IPS-18c (cell line): ENCODE data around the gene IL26.
"Not testable (repeated sequence)": the region's sequence is repeated elsewhere in the genome, so short reads cannot be mapped to it uniquely, and the experiment has no call there.

ENCODE experiments used
- H3K4me3 ChIP-seq: 2 replicates; pipeline ENCODE4 v1.7.0; 2013; ENCODE audit warnings: low read depth, mild to moderate bottlenecking, low read length, moderate library complexity; ENCODE audit not compliant: insufficient read depth
- H3K9me3 ChIP-seq: one replicate; pipeline ENCODE4 v1.6.1; 2013; ENCODE audit warnings: mild to moderate bottlenecking, low read length, moderate library complexity; ENCODE audit not compliant: control insufficient read depth, insufficient read depth

The IL26 gene

GRCh38 chr12:68177562-68177961 is 48.0 kb downstream of the IL26 start:
- H3K9me3 ChIP-seq: no peaks in the 10 kb centered on the region
- no peak overlapping the region for H3K4me3 ChIP-seq

GRCh38 chr12:68176257-68176656 is 49.4 kb downstream of the IL26 start:
- H3K4me3 ChIP-seq: no peak overlapping the region
- no peaks in the 10 kb centered on the region for H3K9me3 ChIP-seq

GRCh38 chr12:68175557-68176061 is 50.0 kb downstream of the IL26 start:
- Histone ChIP-seq H3K4me3 (no peak overlapping the region), H3K9me3 (no peaks in the 10 kb centered on the region)

GRCh38 chr12:68174761-68175160 is 50.8 kb downstream of the IL26 start:
- H3K9me3 ChIP-seq, H3K4me3 ChIP-seq: not testable (repeated sequence)

GRCh38 chr12:68173792-68174191 is 51.8 kb downstream of the IL26 start:
- no peak overlapping the region for H3K4me3 ChIP-seq
- H3K9me3 ChIP-seq: no peaks in the 10 kb centered on the region

GRCh38 chr12:68170726-68171125 is 54.9 kb downstream of the IL26 start:
- Histone ChIP-seq H3K9me3 (no peaks in the 10 kb centered on the region), H3K4me3 (no peak overlapping the region)

GRCh38 chr12:68169213-68169889 is 56.3 kb downstream of the IL26 start:
- no peaks in the 10 kb centered on the region for H3K9me3 ChIP-seq
- H3K4me3 ChIP-seq: no peak overlapping the region

GRCh38 chr12:68166317-68166831 is 59.2 kb downstream of the IL26 start:
- Histone ChIP-seq H3K9me3 (no peaks in the 10 kb centered on the region), H3K4me3 (no peak overlapping the region)

GRCh38 chr12:68163560-68164081 is 62.0 kb downstream of the IL26 start:
- H3K9me3 ChIP-seq: no peaks in the 10 kb centered on the region
- no peak overlapping the region for H3K4me3 ChIP-seq

GRCh38 chr12:68162374-68162773 is 63.2 kb downstream of the IL26 start:
- no peaks in the 10 kb centered on the region for H3K9me3 ChIP-seq
- no peak overlapping the region for H3K4me3 ChIP-seq

- no peak within 1 kb of the TSS for H3K4me3 ChIP-seq
- no peaks in the 10 kb centered on the region for H3K9me3 ChIP-seq
Observed at GRCh38 chr12:68159681-68160304, 65.8 kb downstream of the IL26 start, which contains the start of gene IFNG. Gene IFNG (minus strand): TSS chr12:68159740. CDS start chr12:68159615, 125 bp downstream.

- no peak overlapping the region for H3K4me3 ChIP-seq
- no peaks in the 10 kb centered on the region for H3K9me3 ChIP-seq
Observed at GRCh38 chr12:68158432-68158831, 67.2 kb downstream of the IL26 start.

- Histone ChIP-seq H3K4me3 (no peak overlapping the region), H3K9me3 (no peaks in the 10 kb centered on the region)
Observed at GRCh38 chr12:68157380-68157779, 68.2 kb downstream of the IL26 start.

- H3K4me3 ChIP-seq: no peak overlapping the region
- H3K9me3 ChIP-seq: no peaks in the 10 kb centered on the region
Observed at GRCh38 chr12:68156636-68157035, 69.0 kb downstream of the IL26 start.

GRCh38 chr12:68154779-68155178 is 70.8 kb downstream of the IL26 start:
- Histone ChIP-seq H3K4me3 (no peak overlapping the region), H3K9me3 (no peaks in the 10 kb centered on the region)
